Measurements from ENCODE around the gene STX1B.
A peak's percentile ranks its signal among the peaks of the same experiment; 100 is the strongest.
"Not testable (repeated sequence)": the region's sequence is repeated elsewhere in the genome, so short reads cannot be mapped to it uniquely, and the experiment has no call there.

Gene STX1B

DNA sequence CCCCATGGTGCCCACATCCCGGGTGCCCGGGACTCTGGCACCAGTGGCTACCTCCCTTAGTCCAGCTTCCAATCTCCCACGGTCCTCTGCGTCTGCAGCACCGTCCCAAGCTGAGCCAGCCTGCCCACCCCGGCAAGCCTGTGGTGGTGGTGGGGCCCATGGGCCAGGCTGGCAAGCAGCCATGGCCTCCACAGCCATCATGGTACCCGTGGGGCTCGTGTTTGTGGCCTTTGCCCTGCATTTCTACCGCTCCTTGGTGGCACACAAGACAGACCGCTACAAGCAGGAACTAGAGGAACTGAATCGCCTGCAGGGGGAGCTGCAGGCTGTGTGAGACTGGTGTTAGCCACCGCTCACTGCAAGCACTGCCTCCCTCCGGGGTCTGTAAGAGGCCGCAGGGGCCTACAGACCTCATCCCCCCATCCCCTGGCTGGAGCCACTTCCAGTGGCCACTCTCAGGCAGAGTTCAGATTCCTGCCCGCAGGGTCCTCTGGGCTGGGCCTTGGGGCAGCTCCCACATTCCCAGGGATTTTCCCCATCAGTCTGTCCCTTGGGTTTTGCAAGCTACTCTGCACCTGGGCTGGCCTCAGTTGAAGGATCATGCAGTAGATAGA is 56.8 kb downstream of the STX1B start:
- peak in 1 of 3 donors; percentile 38 for DNase-seq (ENCODE audit: low read depth in 3 of 3, low spot score in 1 of 3)

DNA sequence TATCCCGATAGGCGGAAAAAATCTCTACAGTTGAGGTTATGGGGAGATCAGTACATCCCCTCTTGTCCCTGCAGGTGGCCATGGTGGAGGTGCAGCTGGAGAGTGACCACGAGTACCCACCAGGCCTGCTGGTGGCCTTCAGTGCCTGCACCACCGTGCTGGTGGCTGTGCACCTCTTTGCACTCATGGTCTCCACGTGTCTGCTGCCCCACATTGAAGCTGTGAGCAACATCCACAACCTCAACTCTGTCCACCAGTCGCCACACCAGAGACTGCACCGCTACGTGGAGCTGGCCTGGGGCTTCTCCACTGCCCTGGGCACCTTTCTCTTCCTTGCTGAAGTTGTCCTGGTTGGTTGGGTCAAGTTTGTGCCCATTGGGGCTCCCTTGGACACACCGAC is 57.3 kb downstream of the STX1B start:
- no peak for DNase-seq (ENCODE audit: low read depth in 3 of 3, low spot score in 1 of 3)

DNA sequence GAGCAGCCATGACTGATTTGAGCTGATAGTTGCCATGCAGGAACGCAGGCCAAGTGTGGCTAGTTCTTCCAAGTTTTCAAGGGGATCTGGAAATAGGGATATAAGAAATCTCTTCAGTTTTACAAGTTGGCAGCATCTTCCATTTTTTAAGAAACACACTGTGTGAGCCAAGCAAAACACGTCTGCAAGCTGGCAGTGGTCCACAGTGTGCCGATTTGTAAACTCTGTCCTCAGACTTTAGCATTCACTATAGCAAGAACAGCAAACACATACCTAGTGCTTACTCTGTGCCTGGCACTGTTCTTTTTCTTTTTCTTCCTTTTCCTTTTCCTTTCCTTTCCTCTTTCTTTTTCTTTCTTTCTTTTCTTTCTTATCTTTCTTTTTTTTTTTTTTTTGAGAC is 58.7 kb downstream of the STX1B start:
- no peak for DNase-seq (ENCODE audit: low read depth in 3 of 3, low spot score in 1 of 3)

DNA sequence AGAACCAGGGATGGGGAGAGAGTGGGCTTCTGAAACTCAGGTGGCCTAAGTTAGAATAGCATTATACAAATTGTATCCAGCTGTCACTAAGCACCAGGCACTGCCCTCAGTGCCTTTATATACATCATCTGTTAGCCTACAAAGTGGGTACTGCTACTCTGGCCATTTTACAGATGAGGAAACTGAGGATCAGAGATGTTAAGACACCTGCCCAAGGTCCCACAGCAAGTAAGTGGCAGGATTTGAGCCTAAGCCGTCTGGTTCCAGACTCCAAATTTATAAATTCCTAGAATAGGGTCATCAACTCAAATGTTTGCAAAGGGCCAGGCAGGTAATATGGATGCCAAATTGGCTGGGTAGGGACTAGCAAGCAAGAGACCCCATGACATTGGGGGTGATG is 59.2 kb downstream of the STX1B start:
- DNase-seq (ENCODE audit: low read depth in 3 of 3, low spot score in 1 of 3): no peak

DNA sequence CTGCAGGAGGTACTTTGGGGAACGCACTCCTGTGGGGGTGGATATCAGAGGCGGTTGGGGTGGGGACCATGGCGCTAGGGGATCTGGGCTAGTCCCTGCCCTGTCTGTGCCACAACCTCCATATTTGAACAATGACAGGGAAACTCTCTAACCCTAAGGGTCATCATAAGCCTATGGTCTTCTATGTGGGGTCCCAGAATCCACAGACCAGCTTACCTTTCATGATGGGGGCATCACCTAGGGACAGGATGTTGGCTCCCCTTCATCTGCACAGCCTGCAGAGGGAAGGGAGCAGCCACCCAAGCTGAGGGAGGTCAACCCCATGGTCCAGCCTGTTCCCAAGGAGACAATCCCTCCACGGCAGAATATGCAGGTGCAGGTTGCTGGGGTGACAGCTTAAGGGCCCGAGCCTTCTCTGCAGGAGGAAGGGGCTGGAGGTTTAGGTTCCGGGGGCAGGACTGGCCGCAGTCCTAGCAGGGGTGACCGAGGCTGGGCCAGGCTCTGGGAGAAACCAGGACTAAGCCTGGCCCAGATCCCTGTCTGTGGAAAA is 59.8 kb downstream of the STX1B start:
- no peak for DNase-seq (ENCODE audit: low read depth in 3 of 3, low spot score in 1 of 3)

DNA sequence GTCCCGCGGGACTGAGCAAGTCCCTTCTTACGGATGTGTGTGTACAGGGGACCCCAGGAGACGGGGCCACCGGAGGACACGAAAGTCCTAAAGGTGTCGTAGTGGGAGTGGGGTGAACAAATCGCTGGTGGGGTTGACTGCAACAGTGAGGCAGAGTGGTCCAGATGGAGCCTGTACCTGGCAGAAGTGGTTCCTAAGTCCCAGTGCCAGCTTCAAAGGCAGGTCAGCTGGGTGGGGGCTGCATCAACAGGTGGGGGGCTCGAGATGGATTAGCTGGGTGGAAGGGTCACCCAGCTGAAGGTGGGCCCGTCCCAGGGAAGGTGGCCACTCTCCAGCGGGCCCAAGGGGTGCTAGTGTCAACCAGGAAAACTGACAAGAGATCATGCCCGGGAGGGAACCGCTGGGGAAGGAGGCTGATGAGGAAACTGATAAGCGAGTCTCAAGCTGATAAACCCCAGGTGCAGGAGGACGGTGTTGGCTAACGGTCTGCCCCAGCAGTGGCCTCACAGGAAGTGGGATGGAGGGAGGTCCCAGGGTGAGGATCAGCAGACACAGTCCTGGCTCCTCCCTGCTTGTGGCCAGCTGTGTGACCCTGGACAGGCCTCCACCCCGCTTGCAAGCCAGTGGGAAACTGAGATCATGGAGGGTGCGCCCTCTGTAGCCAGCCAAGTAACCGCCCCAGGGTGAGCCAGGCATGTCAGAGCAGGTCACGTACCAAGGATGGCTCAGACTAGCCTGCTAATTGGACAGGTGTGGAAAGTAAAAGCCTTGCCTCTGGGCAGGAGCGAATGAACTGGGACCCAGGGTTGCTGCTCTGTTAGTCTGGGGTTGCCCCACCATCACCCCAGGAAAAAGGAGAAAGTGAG is 60.6 kb downstream of the STX1B start:
- DNase-seq (ENCODE audit: low read depth in 3 of 3, low spot score in 1 of 3): no peak

DNA sequence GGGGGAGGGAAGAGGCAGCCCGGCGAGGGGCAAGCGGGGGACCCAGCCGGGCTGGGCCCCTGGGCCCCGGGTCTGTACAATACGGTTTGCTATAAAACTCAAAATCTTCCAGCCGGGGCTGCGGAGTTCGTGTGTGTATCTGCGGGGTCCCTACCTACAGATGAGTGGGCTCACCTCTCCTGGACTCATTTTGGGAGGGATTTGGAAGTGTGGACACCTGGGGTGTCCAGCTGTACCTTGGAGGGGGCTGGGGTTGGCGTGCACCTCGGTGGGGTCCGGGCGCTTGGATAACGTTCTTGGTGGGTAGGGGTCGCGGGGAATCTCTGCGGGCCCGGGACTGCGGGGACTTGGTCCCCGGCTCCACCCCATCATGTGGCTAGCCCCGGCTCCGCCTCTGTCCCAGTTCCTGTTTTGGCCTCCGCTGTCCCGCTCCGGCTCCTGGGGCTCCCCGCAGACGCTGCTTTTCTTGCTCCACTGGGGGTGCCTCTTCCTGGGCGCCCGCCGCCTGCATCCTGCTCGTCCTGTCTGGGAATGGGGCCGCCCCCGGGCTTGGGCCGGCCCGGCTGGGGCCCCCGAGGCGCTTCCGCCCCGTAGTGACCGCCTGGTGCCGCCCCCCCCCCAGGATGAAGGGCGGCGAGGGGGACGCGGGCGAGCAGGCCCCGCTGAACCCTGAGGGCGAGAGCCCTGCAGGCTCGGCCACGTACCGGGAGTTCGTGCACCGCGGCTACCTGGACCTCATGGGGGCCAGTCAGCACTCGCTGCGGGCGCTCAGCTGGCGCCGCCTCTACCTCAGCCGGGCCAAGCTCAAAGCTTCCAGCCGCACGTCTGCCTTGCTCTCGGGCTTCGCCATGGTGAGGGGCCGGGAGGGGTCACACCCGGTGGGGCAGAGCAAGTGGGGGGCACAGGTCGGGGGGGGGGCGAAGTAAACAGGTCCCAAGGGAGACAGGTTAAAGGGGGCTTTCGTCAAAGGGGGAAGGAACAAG is 61.5 kb downstream of the STX1B start, which contains the start of gene ORAI3:
Gene ORAI3 (plus strand): TSS at position 402 of the 983 bp plus-strand sequence. CDS start 222 bp downstream, at position 624.
- no peak for DNase-seq (ENCODE audit: low read depth in 3 of 3, low spot score in 1 of 3)

DNA sequence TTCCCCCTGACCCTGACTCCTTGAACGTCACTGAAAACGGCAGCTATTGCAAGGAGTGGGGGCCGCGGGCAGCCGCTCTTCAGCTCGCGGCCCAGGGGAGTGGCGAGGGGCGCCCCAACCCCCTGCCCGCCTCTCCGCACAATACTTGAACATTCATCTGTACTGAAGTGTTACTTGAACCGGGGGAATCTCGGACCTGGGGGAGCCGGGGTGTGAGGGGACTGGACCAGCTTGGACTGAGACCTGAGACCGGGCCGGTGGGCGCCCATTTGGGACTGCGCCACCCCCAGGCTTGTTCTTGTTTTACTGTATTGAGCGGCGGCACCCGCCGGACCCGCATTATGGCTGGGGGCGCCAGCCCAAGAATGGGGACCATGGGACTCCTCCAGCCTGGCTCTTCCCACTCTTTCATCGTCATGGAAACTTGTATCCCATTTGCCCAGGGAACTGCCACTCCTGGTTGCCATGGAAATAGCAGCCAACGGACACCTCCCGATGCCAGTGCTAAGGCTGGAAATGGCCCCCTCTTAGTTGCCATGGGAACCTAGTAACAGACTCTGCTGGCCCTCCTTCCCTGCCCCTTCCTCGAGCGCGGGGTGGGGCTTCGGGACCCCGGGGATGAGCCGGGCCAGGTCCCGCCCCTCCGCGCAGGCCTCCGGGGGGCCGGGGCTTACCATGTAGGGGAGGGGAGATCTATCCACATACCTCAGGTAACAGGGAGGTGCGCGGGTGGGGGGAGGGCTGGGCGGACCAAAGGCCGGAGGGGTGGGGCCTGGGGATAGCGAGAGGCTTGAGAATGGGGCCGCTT is 62.4 kb downstream of the STX1B start:
- DNase-seq (ENCODE audit: low read depth in 3 of 3, low spot score in 1 of 3): no peak

DNA sequence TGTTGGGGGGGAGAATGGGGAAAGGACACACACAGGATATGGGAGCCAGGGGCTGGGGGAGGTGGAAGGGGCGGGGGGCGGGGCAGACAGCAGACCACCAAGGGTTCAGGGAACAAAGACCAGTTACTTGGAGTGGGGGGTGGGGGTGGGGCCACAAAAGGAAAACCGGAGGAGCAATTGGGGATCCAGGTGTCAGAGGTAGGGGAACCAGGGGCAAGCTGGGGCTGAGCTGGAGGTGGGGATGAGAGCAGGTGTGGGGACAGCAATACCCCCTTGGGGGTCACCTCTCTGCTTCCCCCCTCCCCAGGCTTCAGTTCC is 62.9 kb downstream of the STX1B start:
- no peak for DNase-seq (ENCODE audit: low read depth in 3 of 3, low spot score in 1 of 3)

DNA sequence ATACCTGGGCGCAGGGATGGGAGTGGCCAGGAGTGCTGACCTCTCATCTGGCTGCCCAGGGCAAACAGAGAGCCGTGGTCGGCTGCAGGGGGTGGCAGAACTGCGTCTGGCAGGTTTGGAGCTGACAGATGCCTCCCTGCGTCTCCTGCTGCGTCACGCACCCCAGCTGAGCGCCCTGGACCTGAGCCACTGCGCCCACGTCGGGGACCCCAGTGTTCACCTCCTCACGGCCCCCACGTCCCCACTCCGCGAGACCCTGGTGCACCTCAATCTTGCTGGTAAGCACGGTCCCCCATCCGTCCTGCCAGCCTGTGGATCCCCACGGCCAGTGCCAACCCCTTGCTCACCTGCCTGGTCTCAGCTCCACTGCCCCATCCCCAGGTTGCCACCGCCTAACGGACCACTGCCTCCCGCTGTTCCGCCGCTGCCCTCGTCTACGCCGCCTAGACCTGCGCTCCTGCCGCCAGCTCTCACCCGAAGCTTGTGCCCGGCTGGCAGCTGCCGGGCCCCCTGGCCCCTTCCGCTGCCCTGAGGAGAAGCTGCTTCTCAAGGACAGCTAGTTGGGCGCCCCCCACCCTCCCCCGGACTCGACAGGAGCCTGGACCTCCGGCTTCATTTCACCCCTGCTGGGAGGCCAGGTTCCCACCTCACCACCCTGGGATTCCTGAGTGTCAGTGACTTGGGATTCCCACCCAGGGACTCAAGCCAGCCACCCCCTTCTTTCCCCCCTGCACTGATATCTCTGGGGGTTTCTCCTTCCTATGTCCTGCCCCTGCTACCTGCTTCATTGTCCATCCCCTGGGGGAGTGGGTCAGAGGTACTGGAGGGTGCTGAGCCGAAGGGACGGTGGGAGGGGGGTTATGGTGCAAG is 63.5 kb downstream of the STX1B start:
- no peak for DNase-seq (ENCODE audit: low read depth in 3 of 3, low spot score in 1 of 3)

DNA sequence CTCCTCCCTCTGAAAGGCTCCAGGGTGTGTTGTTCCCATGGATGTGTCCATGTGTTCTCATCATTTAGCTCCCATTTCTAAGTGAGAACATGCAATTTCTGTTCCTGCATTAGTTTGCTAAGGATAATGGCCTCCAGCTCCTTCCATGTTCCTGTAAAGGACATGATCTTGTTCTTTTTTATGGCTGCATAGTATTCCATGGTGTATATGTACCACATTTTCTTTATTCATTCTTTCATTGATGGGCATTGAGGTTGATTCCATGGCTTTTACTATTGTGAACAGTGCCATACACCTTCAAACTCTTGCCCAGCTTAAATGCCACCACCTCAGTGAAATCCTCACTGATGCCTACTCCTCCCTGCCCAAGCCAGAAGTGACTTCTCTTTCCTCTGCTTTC is 66.1 kb downstream of the STX1B start:
- no peak for DNase-seq (ENCODE audit: low read depth in 3 of 3, low spot score in 1 of 3)

DNA sequence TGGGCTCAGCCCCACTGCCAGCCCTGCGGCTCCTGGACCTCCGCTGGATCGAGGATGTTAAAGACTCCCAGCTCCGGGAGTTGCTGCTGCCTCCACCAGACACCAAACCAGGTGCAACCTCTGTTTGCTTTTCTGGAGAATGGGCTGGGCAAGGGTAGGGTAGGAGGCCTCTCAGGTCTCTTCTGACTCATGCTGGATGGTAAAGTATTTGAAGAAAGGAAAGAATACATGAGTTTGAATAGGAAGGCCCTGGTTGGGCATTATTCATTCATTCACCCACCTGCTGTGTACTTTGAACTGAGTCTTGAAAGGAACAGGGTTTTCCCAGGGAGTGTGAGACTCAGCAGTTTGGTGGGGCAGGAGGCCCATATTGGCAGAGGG is 68.0 kb downstream of the STX1B start:
- no peak for DNase-seq (ENCODE audit: low read depth in 3 of 3, low spot score in 1 of 3)

DNA sequence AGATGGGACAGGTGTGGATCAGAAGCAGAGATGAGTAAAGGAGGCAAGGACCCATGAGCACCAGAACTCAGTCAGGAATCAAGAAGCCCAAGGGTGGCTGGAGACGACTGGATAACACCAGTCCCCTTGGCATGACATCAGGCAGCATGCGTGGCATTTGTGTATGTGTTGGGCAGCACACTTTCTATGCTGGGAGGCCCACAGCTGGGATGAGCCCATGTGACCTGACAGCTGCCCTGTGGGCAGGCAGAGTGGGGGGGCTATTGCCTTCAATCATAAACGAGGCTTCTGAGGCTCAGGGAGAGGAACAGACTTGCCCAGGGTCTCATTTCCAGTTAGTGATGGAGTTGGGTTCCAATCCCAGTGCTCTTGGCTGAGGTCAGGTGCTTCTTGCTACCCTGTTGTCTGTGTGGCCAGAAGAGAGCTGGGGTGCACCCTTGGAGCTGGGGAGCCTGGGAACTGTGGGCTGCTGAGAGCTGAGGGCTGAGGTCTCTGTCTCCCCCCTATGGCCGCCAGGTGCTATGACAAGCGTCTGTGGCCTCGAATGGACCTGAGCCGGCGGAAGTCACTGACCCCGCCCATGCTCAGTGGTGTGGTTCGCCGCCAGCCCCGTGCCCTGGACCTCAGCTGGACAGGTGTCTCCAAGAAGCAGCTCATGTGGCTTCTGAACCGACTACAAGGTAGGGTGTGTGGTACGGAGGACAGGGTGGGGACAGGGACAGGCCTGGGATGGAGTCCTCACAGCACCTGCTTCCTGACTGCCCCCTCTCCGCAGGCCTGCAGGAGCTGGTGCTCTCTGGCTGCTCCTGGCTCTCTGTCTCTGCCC is 68.6 kb downstream of the STX1B start:
- DNase-seq (ENCODE audit: low read depth in 3 of 3, low spot score in 1 of 3): peak in 1 of 3 donors; percentile 48

DNA sequence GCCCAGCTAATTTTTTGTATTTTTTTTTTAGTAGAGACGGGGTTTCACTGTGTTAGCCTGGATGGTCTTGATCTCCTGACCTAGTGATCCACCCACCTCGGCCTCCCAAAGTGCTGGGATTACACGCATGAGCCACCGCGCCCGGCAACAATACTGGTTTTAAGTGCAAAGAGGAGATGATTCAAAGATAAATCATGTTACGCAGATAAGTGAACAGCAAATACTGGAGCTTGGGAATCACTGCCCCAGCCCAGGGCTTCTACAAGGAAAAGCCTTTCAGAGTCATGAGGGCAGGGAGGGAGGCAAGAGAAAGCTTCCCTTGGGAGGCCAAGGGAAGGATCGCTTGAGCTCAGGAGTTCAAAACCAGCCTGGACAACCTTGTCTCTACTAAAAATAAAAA is 70.9 kb downstream of the STX1B start:
- DNase-seq (ENCODE audit: low read depth in 3 of 3, low spot score in 1 of 3): not testable (repeated sequence)

Measured in stimulated activated CD4-positive, alpha-beta T cell treated with anti-CD3 and anti-CD28 coated beads, TNF-alpha, amount 100 ng/mL, for 1 hour (primary cell).